NCI-H526 treated with DMSO at 0.1 percent for 48 hours (cell line): ENCODE data around the gene DDX54.
"Not testable (repeated sequence)": the region's sequence is repeated elsewhere in the genome, so short reads cannot be mapped to it uniquely, and the experiment has no call there.

ENCODE experiments used
- DNase-seq: peaks from one replicate; lab custom pipeline; 2025; lab: John Stamatoyannopoulos, UW

Gene DDX54

GRCh38 chr12:113216027-113216426, 30.7 kb upstream of the DDX54 start:
- DNase-seq: no peak

GRCh38 chr12:113214895-113215400, 29.7 kb upstream of the DDX54 start:
- DNase-seq: no peak

- DNase-seq: no peak
Observed at GRCh38 chr12:113211160-113211559, 25.9 kb upstream of the DDX54 start.

- DNase-seq: no peak
Observed at GRCh38 chr12:113208041-113208934, 23.0 kb upstream of the DDX54 start.

DNA sequence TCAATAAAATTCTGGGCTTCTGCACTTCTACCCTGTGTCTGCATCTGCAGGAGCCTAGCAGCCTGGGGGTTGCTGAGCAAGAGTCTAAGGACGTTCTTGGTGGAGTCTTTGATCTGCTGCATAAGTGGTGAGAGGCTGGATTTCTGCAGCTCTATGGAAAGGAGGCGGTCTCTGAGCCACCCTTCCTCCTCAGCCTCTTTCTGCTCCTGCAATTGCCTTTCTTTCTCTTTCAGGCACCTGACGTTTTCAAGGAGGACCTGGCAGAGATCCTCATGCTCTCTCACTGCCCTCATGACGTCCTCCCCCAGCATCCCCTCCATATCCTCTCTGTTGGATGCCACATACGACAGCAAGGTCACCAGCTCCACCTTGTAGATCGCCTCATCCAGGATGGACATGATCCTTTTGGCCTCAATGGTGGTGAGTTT, 22.3 kb upstream of the DDX54 start:
- no peak for DNase-seq

DNA sequence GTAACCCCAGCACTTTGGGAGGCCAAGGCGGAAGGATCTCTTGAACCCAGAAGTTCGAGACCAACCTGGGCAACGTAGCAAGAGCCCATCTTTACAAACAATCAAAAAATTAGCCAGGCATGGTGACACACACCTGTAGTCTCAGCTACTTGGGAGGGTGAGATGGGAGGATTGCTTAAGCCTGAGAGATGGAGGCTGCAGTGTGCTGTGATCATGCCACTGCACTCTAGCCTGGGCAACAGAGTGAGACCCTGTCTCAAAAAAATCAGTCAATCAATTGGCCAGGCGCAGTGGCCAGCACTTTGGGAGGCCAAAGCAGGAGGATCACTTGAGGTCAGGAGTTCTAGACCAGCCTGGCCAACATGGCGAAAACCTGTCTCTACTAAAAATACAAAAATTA, 21.5 kb upstream of the DDX54 start:
- DNase-seq: not testable (repeated sequence)

GRCh38 chr12:113204804-113205203, 19.5 kb upstream of the DDX54 start:
- DNase-seq: no peak

GRCh38 chr12:113203852-113204760, 18.8 kb upstream of the DDX54 start:
- DNase-seq: no peak

- no peak for DNase-seq
Observed at GRCh38 chr12:113202300-113203075, 17.2 kb upstream of the DDX54 start.

GRCh38 chr12:113201187-113202177, 16.2 kb upstream of the DDX54 start:
- no peak for DNase-seq

DNA sequence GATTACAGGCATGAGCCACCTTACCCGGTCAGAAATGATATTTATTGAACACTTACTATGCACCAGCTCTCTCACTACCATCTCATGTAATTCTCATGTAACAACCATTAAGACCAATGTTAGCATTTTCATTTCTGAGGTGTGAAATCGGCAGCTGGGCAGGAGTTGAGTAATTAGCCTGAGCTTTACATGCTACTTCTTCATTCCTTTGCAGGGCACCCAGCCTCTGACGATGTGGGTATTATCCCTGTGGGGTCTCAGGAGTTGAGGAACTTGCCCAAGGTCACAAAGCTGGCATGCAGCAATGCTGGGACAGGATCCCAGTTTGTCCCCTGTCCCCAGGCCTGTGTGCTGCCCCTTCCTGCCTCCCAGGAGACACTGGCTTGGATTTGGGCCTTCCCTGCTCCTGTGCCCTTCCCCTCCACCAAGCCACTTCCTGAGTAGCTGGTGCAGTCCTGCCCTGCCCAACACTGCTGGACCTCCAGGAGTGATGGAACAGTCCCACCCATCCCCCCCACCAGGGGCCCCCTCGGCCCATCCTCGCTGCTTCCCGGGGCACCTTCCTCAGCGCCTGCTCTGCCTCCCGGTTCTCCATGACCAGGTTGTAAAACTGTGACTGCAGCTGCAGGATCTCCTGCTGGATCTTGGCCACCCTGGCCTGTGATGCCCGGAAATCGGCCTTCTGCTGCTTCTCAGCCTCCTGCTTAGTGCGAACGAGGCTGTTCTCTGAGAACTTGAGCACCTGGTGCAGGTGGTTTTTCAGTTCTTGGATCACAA, 14.9 kb upstream of the DDX54 start:
- DNase-seq: no peak

GRCh38 chr12:113198296-113198695, 13.0 kb upstream of the DDX54 start:
- DNase-seq: no peak

GRCh38 chr12:113197518-113198077, 12.3 kb upstream of the DDX54 start:
- DNase-seq: no peak

DNA sequence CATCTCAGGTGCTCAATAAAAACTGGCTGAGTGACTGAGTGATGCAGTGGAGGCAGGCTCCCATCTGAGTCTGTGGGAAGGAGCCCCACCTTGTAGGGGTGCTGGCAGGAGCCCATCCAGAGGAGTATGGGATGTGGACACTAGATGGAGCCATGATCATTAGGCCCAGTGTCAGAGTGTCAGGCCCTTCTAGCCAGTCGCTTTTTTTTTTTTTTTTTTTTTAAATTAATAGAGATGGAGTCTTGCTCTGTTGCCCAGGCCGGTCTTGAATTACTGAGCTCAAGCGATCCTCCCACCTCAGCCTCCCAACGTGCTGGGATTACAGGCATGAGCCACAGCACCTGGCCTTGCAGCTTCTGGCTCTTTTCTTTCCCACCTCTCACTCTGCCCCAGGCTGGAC, 11.7 kb upstream of the DDX54 start:
- DNase-seq: peak; percentile 27

GRCh38 chr12:113196582-113196981, 11.3 kb upstream of the DDX54 start:
- DNase-seq: no peak

GRCh38 chr12:113195598-113195997, 10.3 kb upstream of the DDX54 start:
- DNase-seq: no peak

- DNase-seq: no peak
Observed at GRCh38 chr12:113194971-113195391, 9.7 kb upstream of the DDX54 start.

GRCh38 chr12:113191227-113191626, 5.9 kb upstream of the DDX54 start:
- DNase-seq: no peak

DNA sequence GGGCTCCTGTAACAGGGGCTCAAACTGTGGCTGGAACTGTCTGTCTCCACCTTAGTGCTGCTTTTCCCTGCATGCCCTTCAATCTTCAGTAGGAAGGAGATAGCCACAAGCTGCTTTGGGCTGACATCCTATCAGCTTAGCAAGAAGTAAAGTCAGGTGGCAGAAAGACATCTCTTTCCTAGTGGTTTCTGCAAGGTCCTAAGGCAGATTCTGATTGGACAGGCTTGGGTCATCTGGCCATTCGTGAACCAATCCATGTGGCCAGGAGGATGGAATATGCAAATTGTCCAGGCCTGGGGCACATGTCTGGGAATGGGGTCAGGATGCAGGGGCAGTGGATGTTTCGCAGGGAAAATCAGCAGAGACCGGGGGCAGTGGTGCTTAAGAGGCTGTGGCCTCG, 5.5 kb upstream of the DDX54 start:
- DNase-seq: no peak
